Natural killer cell (primary cell): Measurements from ENCODE around the gene DOCK2. TPM values are rescaled to one million over a fixed set of nuclear protein-coding genes. Genes with fewer than 3 reads are reported as not detected.

Experiments
- ATAC-seq, 3 donors: fragments of 150-1000 bp in 2 of 3; fragments of 200-7000 bp in 1 of 3; cut with Tn5 transposase; 1 replicate in 1 of 3; 2 replicates in 2 of 3; pipeline ENCODE4 v1.10.0; 2021; ENCODE audit warnings: mild to moderate bottlenecking in 2 of 3, moderate library complexity in 2 of 3
- DNase-seq, 2 donors: peaks; one replicate each; pipeline versions ENCODE4 v3.0.0 to v3.0.0-alpha.2; 2013 to 2021; ENCODE audit warnings: mixed read lengths in 1 of 2
- H3K27ac ChIP-seq: one replicate; pipeline ENCODE4 v1.5.1; 2013; ENCODE audit warnings: mild to moderate bottlenecking, low read length
- H3K27me3 ChIP-seq: one replicate; pipeline ENCODE4 v1.6.1; 2013; ENCODE audit warnings: low read length; ENCODE audit not compliant: control insufficient read depth, insufficient read depth
- H3K36me3 ChIP-seq: one replicate; pipeline ENCODE4 v1.6.1; 2013; ENCODE audit warnings: low read length; ENCODE audit not compliant: control insufficient read depth, insufficient read depth
- H3K4me1 ChIP-seq: one replicate; pipeline ENCODE4 v1.6.1; 2013; ENCODE audit warnings: low read length; ENCODE audit not compliant: control insufficient read depth, insufficient read depth
- H3K4me3 ChIP-seq: one replicate; pipeline ENCODE4 v1.5.1; 2013; ENCODE audit warnings: low read length
- H3K9me3 ChIP-seq: one replicate; pipeline ENCODE4 v1.6.1; 2013; ENCODE audit warnings: low read length; ENCODE audit not compliant: control insufficient read depth, insufficient read depth
- H3K27ac Mint-ChIP-seq, 2 donors: one replicate each; pipeline ENCODE4 v1.8.0; 2022; ENCODE audit warnings: mild to moderate bottlenecking in 2 of 2, mixed read lengths in 2 of 2, moderate library complexity in 1 of 2
- H3K27me3 Mint-ChIP-seq, 2 donors: one replicate each; pipeline ENCODE4 v1.8.0; 2022; ENCODE audit warnings: low read depth in 2 of 2, mixed read lengths in 2 of 2
- H3K36me3 Mint-ChIP-seq: one replicate; pipeline ENCODE4 v1.8.0; 2022; ENCODE audit warnings: mixed read lengths
- H3K4me1 Mint-ChIP-seq, 2 donors: one replicate each; pipeline ENCODE4 v1.8.0; 2022; ENCODE audit warnings: mixed read lengths in 2 of 2
- H3K4me3 Mint-ChIP-seq: one replicate; pipeline ENCODE4 v1.8.0; 2022; ENCODE audit warnings: mild to moderate bottlenecking, moderate library complexity, mixed read lengths
- H3K9me3 Mint-ChIP-seq, 2 donors: one replicate each; pipeline ENCODE4 v1.8.0; 2022; ENCODE audit warnings: mixed read lengths in 2 of 2
- CTCF ChIP-seq: fragments of 200-600 bp; IDR thresholded peaks from one replicate; pipeline ENCODE4 v1.8.0; 2022; ENCODE audit warnings: antibody characterized with exemption
- WGBS: methylation state at CpG from one replicate; pipeline ENCODE4 v1.1.7; 2013; ENCODE audit warnings: missing lambda C conversion rate; ENCODE audit not compliant: insufficient coverage; 5-methylcytosine and 5-hydroxymethylcytosine counted together
- intact Hi-C: fragments of 100-400 bp; cut with micrococcal nuclease; formaldehyde crosslinking; loops from one replicate; pipeline ENCODE4 v1.14.2; 2022
- total RNA-seq, 4 donors: library from RNA; stranded (reverse); fragments of 120-200 nt in 1 of 4; gene quantifications; one replicate each; pipeline versions ENCODE4 v1.2.3 to v1.2.4, GENCODE V29; 2013 to 2022

DOCK2 gene
- total RNA-seq, 3 donors from 2014 or later (not counting 1 experiment from before 2014, with no cell fraction given): 317 to 361 (median 320) TPM

- no peak for TF ChIP-seq CTCF
- ATAC-seq (no peak), DNase-seq (no peak)
- H3K4me1 ChIP-seq: no peaks in the 10 kb centered on the region
- peaks cover 4% of the 10 kb centered on the region for H3K36me3 ChIP-seq
- H3K9me3 ChIP-seq: no peaks in the 10 kb centered on the region
- Mint-ChIP-seq H3K4me3 (no peak overlapping the region), H3K27me3 (no peaks in the 10 kb centered on the region), H3K36me3 (no peaks in the 10 kb centered on the region), H3K4me1 (peaks cover 31 to 46% of the 10 kb centered on the region in 2 donors), H3K9me3 (no peaks in the 10 kb centered on the region), H3K27ac (no peak overlapping the region)
- intact Hi-C loops: no loop called here
- no peaks in the 10 kb centered on the region for H3K27me3 ChIP-seq
- H3K27ac ChIP-seq: no peak overlapping the region
- WGBS: 100% methylated on average over 2 of the region's 2 CpGs
- H3K4me3 ChIP-seq: no peak overlapping the region
Measured at GRCh38 chr5:169917500-169917899, 280.4 kb downstream of the DOCK2 start.

GRCh38 chr5:169918228-169918627 lies 281.2 kb downstream of the DOCK2 start:
- no peak overlapping the region for H3K27ac ChIP-seq
- H3K36me3 Mint-ChIP-seq: no peaks in the 10 kb centered on the region
- no peaks in the 10 kb centered on the region for H3K9me3 Mint-ChIP-seq
- no peaks in the 10 kb centered on the region for H3K27me3 Mint-ChIP-seq
- WGBS: no CpG with 5 or more reads among the region's 2 CpGs
- H3K36me3 ChIP-seq: peaks cover 4% of the 10 kb centered on the region
- TF ChIP-seq CTCF: no peak
- H3K4me1 Mint-ChIP-seq: peaks cover 26 to 41% of the 10 kb centered on the region in 2 donors
- intact Hi-C loops: no loop called here
- no peak overlapping the region for H3K4me3 ChIP-seq
- DNase-seq (no peak), ATAC-seq (no peak)
- H3K4me3 Mint-ChIP-seq: no peak overlapping the region
- H3K27me3 ChIP-seq: no peaks in the 10 kb centered on the region
- no peaks in the 10 kb centered on the region for H3K9me3 ChIP-seq
- H3K27ac Mint-ChIP-seq: no peak overlapping the region
- no peaks in the 10 kb centered on the region for H3K4me1 ChIP-seq

- Mint-ChIP-seq H3K4me1 (peaks cover 24 to 32% of the 10 kb centered on the region in 2 donors), H3K27ac (no peak overlapping the region), H3K9me3 (no peaks in the 10 kb centered on the region), H3K4me3 (no peak overlapping the region), H3K27me3 (no peaks in the 10 kb centered on the region), H3K36me3 (no peaks in the 10 kb centered on the region)
- 100% methylated on average over 2 of the region's 3 CpGs for WGBS
- intact Hi-C loops: no loop called here
- no peaks in the 10 kb centered on the region for H3K9me3 ChIP-seq
- DNase-seq (no peak), ATAC-seq (no peak)
- H3K4me3 ChIP-seq: no peak overlapping the region
- no peaks in the 10 kb centered on the region for H3K27me3 ChIP-seq
- peaks cover 4% of the 10 kb centered on the region for H3K36me3 ChIP-seq
- TF ChIP-seq CTCF: no peak
- no peak overlapping the region for H3K27ac ChIP-seq
- no peaks in the 10 kb centered on the region for H3K4me1 ChIP-seq
Measured at GRCh38 chr5:169920474-169920873, 283.4 kb downstream of the DOCK2 start.

GRCh38 chr5:169921384-169921783 lies 284.3 kb downstream of the DOCK2 start:
- WGBS: 100% methylated on average over 2 of the region's 3 CpGs
- Mint-ChIP-seq H3K9me3 (no peaks in the 10 kb centered on the region), H3K36me3 (no peaks in the 10 kb centered on the region)

More at GRCh38 chr5:169921384-169921783, 284.3 kb downstream of the DOCK2 start:
- Mint-ChIP-seq H3K4me1 (peaks cover 29 to 41% of the 10 kb centered on the region in 2 donors), H3K27me3 (no peaks in the 10 kb centered on the region), H3K4me3 (no peak overlapping the region), H3K27ac (no peak overlapping the region)
- no peak for TF ChIP-seq CTCF
- no peak for DNase-seq
- Histone ChIP-seq H3K4me3 (no peak overlapping the region), H3K27me3 (no peaks in the 10 kb centered on the region), H3K27ac (no peak overlapping the region), H3K9me3 (no peaks in the 10 kb centered on the region), H3K36me3 (peaks cover 2% of the 10 kb centered on the region), H3K4me1 (no peaks in the 10 kb centered on the region)
- no peak for ATAC-seq
- intact Hi-C loops: no loop called here
